ENCODE results near the gene TMEM208.

DNA sequence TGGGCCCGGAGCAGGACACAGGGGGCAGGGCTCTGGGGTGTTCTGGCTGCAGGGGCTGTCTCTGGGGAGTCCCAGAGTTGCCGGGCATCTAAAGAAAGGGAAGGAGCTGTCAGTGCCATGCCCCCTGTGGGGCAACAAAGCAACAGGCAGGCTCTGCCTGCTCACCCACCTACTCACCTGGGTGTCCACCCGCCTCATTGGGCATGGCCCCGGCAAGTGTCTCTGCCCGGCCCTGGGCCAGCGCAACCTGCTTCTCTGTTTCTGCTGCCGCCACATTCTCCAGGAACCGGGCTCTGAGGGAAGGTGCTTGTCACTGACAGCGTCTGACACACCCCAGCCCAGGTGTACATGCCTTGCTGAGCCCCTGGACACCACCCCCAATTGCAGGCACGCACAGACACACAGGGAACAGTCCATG, 7.3 kb downstream of the TMEM208 start:
- TF ChIP-seq POLR2AphosphoS5 (IDR thresholded peaks at IDR 0.05) (no peak), EP300 (IDR thresholded peaks at IDR 0.05) (no peak), POLR2A (IDR thresholded peaks at IDR 0.05) (no peak)
- TF ChIP-seq, protein P1, sequence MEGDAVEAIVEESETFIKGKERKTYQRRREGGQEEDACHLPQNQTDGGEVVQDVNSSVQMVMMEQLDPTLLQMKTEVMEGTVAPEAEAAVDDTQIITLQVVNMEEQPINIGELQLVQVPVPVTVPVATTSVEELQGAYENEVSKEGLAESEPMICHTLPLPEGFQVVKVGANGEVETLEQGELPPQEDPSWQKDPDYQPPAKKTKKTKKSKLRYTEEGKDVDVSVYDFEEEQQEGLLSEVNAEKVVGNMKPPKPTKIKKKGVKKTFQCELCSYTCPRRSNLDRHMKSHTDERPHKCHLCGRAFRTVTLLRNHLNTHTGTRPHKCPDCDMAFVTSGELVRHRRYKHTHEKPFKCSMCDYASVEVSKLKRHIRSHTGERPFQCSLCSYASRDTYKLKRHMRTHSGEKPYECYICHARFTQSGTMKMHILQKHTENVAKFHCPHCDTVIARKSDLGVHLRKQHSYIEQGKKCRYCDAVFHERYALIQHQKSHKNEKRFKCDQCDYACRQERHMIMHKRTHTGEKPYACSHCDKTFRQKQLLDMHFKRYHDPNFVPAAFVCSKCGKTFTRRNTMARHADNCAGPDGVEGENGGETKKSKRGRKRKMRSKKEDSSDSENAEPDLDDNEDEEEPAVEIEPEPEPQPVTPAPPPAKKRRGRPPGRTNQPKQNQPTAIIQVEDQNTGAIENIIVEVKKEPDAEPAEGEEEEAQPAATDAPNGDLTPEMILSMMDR (IDR thresholded peaks at IDR 0.05), result no peak
